Measurements from ENCODE around the gene TFDP1. TPM values are rescaled to one million over a fixed set of nuclear protein-coding genes. Genes with fewer than 3 reads are reported as not detected.

Gene TFDP1
- total RNA-seq, 1 donor: 102 TPM

DNA sequence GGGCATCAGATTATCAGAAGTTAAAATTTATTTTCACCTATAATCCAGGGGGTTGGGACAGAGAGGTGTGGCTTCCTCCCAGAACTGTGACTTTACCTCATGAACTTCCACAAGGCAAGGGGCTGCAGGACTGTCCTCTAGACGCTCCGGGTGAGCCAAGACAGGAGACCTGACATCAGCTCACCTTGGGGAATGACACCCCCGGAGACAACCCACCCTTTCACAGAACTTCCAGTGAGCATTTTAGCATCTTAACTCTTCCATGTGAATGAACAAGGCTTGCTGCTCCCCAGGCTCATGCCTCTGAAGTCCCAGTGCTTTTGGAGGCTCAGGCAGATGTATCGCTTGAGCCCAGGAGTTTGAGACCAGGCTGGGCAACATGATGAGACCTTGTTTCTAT is 29.4 kb upstream of the TFDP1 start:
- no peak for DNase-seq (ENCODE audit: low read depth)
- TF ChIP-seq, protein P1, sequence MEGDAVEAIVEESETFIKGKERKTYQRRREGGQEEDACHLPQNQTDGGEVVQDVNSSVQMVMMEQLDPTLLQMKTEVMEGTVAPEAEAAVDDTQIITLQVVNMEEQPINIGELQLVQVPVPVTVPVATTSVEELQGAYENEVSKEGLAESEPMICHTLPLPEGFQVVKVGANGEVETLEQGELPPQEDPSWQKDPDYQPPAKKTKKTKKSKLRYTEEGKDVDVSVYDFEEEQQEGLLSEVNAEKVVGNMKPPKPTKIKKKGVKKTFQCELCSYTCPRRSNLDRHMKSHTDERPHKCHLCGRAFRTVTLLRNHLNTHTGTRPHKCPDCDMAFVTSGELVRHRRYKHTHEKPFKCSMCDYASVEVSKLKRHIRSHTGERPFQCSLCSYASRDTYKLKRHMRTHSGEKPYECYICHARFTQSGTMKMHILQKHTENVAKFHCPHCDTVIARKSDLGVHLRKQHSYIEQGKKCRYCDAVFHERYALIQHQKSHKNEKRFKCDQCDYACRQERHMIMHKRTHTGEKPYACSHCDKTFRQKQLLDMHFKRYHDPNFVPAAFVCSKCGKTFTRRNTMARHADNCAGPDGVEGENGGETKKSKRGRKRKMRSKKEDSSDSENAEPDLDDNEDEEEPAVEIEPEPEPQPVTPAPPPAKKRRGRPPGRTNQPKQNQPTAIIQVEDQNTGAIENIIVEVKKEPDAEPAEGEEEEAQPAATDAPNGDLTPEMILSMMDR (IDR thresholded peaks at IDR 0.05; ENCODE audit: insufficient read depth, low read length): no peak
- no peak overlapping the region for H3K4me3 ChIP-seq (ENCODE audit: low read depth, low read length)

DNA sequence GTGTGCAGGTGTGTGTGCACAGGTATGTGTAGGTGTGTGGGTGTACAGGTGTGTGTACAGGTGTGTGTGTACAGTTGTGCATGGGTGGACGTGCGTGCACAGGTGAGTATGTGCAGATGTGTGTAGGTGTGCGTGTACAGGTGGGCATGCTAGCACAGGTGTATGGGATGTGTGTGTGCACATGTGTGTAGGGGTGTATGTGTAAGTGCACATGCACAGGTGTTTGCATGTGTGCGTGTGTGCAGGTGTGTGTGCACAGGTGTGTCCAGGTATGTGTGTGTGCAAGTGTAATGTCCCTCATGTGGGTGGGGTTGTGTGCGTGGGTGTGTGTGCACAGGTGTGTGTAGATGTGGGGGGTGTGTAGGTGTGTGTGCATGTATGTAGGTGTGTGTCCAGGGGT is 27.5 kb upstream of the TFDP1 start:
- no peak for DNase-seq (ENCODE audit: low read depth)

DNA sequence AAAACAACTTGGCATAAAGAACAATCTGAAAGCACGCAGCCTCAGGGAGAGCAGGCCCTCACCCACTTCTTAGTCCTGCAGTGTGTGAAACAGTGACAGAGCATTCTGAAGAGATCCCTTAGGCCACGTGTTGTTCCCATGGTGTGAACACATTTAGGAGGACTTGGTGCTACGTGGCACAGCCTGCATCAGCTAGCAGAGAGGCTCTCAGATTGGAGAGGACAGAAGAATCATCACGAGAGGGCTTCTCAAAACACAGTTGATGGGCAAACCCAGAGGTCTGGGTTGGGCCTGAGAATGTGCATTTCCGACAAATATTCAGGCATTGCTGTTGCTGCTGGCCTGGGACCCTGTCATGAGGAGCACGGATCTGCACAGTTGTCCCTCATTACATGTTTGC is 26.1 kb upstream of the TFDP1 start:
- DNase-seq (ENCODE audit: low read depth): no peak
- TF ChIP-seq, protein P1 (IDR thresholded peaks at IDR 0.05; ENCODE audit: insufficient read depth, low read length): no peak
- H3K4me3 ChIP-seq (ENCODE audit: low read depth, low read length): no peak overlapping the region

More for the DNA sequence above, 27.5 kb upstream of the TFDP1 start:
- no peak overlapping the region for H3K4me3 ChIP-seq (ENCODE audit: low read depth, low read length)
- TF ChIP-seq, protein P1 (IDR thresholded peaks at IDR 0.05; ENCODE audit: insufficient read depth, low read length): no peak

DNA sequence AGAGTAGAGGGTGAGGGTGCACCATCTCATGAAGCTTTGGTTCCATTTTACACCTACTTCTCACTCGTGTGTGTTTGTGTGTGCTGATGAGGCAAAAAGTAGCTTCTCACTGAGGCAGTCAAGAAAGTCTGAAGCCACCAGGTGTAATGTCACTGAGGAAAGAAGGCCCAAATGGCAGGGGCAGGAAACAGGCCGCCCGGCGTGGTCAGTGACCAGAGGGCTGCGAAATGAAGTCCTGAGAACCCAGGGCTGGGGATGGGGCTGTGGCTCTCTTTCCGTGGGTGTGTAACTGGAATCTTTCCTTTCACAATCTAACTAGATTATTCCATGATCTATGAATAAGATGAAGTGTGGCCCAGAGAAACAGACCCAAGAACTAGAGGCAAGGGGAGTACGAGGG is 25.5 kb upstream of the TFDP1 start:
- DNase-seq (ENCODE audit: low read depth): no peak
- H3K4me3 ChIP-seq (ENCODE audit: low read depth, low read length): no peak overlapping the region
- TF ChIP-seq, protein P1 (IDR thresholded peaks at IDR 0.05; ENCODE audit: insufficient read depth, low read length): no peak

DNA sequence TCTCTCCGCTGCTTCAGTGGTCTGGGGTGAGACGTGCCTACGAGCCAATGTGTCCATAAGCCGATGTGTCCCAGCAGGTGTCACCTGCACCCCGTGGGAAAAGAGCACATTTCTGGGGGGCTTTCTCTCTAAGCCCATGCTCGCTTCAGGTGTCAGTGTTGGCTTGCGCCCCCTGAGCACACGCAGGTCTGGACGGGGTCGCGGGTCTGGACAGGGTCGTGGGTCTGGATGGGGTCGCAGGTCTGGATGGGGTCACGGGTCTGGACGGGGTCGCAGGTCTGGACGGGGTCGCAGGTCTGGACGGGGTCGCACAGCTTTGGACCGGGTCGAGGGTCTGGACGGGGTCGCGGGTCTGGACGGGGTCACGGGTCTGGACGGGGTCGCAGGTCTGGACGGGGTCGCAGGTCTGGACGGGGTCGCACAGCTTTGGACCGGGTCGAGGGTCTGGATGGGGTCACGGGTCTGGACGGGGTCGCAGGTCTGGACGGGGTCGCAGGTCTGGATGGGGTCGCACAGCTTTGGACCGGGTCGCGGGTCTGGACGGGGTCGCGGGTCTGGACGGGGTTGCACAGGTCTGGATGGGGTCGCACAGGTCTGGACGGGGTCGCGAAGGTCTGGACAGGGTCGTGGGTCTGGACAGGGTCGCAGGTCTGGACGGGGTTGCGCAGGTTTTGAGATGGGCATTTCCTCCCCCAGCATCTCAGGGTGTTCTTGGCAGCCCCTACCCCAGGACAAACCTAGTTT is 24.5 kb upstream of the TFDP1 start:
- no peak overlapping the region for H3K4me3 ChIP-seq (ENCODE audit: low read depth, low read length)
- no peak for DNase-seq (ENCODE audit: low read depth)
- TF ChIP-seq, protein P1 (IDR thresholded peaks at IDR 0.05; ENCODE audit: insufficient read depth, low read length): no peak

DNA sequence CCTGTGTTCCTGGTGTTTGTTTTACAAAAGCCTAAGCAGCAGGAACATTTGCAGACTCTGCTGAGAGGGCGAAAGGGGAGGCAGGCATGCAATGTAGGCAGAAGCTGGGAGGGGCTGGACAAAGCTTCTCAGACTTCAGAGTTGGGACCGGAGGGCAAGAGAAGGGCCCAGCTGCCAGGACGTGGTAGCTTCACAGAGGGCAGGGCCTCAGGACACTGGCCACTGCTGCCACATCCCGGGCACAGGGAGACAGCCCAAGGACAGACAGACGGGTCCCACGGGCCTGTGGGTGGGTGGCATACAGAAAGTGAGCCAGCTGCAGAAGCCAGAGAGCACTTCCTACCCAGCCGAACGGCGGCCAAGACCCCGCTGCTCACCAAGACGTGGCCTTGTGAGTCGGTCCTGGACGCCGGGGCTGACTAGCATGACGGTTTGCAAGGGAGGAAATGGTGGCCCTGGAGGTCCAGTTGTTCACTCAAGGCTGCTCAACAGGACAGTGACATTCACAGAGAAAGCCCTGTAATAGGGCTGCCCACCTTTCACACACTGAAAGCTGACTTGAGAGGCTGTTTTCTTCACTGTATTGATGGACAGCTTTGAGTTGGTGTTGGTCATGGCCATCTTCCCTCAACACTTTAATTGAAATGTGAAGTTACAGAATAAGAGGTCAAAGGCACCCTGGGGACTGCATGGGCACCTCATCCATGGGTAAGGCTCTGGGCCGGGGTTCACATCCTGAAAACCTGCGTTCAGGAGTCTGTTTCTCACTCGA is 23.7 kb upstream of the TFDP1 start:
- TF ChIP-seq, protein P1 (IDR thresholded peaks at IDR 0.05; ENCODE audit: insufficient read depth, low read length): no peak
- no peak overlapping the region for H3K4me3 ChIP-seq (ENCODE audit: low read depth, low read length)
- DNase-seq (ENCODE audit: low read depth): no peak

Measured in fibroblast of the aortic adventitia (primary cell).